ENCODE data around the gene IDI1.

DNA sequence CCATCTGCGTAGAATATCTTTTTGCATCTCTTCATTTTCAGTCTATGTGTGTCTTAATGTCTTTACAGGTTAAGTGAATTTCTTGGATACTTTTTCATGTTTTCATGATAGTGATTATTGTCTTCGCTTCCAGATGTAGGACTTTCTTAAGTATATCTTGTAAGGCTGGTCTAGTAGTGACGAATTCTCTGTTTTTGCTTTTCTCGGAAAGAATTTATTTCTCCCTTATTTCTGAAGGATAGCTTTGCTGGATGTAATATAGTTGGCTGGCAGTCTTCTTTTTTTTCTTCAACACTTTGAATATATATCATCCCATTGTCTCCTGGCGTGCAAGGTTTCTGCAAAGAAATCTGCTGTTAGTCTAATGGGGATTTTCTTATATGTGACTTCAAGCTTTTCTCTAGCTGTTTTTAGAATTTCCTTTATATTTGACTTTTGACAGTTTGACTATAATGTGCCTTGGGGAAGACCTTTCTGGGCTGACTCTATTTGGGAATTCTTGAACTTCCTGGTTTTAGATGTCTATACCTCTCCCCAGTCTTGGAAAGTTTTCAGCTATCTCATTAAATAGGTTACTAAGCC is 46.4 kb downstream of the IDI1 start:
- TF ChIP-seq EP300 (IDR thresholded peaks at IDR 0.05; ENCODE audit: borderline replicate concordance in 1 of 2, low read depth in 1 of 2, low read length in 1 of 2) (no peak), USF1 (IDR thresholded peaks at IDR 0.05; ENCODE audit: borderline replicate concordance, low read depth) (no peak), RXRA (IDR thresholded peaks at IDR 0.05; ENCODE audit: borderline replicate concordance, low read depth) (no peak), JUND (IDR thresholded peaks at IDR 0.05) (no peak), TAF1 (IDR thresholded peaks at IDR 0.05; ENCODE audit: borderline replicate concordance, low read depth, low read length) (no peak)
- TF ChIP-seq, protein P1, sequence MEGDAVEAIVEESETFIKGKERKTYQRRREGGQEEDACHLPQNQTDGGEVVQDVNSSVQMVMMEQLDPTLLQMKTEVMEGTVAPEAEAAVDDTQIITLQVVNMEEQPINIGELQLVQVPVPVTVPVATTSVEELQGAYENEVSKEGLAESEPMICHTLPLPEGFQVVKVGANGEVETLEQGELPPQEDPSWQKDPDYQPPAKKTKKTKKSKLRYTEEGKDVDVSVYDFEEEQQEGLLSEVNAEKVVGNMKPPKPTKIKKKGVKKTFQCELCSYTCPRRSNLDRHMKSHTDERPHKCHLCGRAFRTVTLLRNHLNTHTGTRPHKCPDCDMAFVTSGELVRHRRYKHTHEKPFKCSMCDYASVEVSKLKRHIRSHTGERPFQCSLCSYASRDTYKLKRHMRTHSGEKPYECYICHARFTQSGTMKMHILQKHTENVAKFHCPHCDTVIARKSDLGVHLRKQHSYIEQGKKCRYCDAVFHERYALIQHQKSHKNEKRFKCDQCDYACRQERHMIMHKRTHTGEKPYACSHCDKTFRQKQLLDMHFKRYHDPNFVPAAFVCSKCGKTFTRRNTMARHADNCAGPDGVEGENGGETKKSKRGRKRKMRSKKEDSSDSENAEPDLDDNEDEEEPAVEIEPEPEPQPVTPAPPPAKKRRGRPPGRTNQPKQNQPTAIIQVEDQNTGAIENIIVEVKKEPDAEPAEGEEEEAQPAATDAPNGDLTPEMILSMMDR (IDR thresholded peaks at IDR 0.05), result no peak
